ENCODE measurements around the gene RSPH10B2.

Gene RSPH10B2

DNA sequence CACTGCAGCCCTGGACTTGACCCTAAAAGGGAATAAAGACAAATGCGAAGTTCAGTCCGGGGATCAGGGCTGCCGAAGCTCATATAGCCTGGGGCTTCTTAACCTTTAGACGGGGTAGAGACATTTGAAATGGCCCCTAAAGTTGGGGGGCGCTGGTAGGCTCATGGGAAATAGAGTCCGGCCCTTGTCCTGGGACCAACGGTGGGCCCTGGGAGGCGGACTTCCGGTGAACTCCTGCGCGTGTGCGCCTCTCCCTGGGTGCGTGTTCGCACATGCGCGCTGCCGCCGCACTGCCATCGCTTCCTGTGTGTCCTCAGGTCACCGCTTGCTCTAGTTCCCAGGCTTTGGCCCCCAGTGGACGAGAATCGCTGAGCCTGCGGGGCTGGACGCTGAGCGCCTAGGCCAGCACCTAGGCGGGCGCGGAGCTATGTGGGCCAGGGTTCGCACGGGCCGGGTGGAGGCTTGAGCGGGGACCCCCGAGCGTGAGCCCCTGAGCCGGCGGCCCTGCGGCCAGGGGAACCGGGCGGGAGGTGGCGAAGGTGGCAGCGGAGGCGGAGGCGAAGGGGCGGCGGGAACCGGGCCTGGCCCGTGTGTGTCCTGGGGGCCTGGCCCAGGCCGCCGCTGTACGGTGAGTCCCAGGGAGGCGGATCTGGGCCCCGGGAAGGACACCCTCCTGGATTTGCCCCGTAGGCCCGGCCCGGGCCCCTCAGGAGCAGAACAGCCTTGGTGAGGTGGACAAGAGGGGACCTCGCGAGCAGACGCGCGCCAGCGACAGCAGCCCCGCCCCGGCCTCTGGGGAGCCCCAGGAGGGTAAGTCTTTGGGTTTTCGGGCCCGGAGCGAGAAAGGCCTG, 24.2 kb upstream of the RSPH10B2 start:
- peak overlapping the region; percentile 95 for H3K4me3 ChIP-seq (ENCODE audit: low read depth, low read length)
- POLR2A ChIA-PET, result no interaction called here
- H3K27ac ChIP-seq (ENCODE audit: extremely low read depth, low read depth, low read length), result peak overlapping the region; percentile 73
- H3K4me1 ChIP-seq (ENCODE audit: control insufficient read depth, insufficient read depth, low read length), result no peaks in the 10 kb centered on the region
- H3K36me3 ChIP-seq (ENCODE audit: control insufficient read depth in 2 of 2, insufficient read depth in 1 of 2, low read length in 2 of 2), result peaks cover 14 to 17% of the 10 kb centered on the region in 2 experiments; a peak in 2 of 3 replicates
- no peaks in the 10 kb centered on the region for H3K9me3 ChIP-seq (ENCODE audit: control insufficient read depth, insufficient read depth, low read depth, low read length)
- CTCF ChIA-PET, result interaction anchor here (0.6 kb wide), 1 partner anchor 214 kb away, joined by 6 read pairs; no protein-coding TSS in a partner anchor
- TF ChIP-seq ZBTB48 (tag by site-specific recombination; IDR thresholded peaks at IDR 0.05) (peak; percentile 99), SP7 (tag by site-specific recombination; IDR thresholded peaks at IDR 0.05) (0 out of 2 replicates have a peak, but pooled peaks have one; percentile 25), ZFHX2 (tag by site-specific recombination; conservative IDR thresholded peaks at IDR 0.05) (peak; percentile 59), ZBTB20 (tag by site-specific recombination; IDR thresholded peaks at IDR 0.05) (peak; percentile 64; the same call in 1 of the 2 replicates), ZNF677 (tag by site-specific recombination; IDR thresholded peaks at IDR 0.05) (no peak), SCRT2 (tag by site-specific recombination; IDR thresholded peaks at IDR 0.05) (peak; percentile 61; the same call in 1 of the 2 replicates), ZNF837 (tag by site-specific recombination; IDR thresholded peaks at IDR 0.05) (no peak), GLIS2 (tag by site-specific recombination; IDR thresholded peaks at IDR 0.05) (peak; percentile 84), ZSCAN30 (tag by site-specific recombination; IDR thresholded peaks at IDR 0.05) (0 out of 2 replicates have a peak, but pooled peaks have one; percentile 16)
- TF ChIP-seq, protein P1, sequence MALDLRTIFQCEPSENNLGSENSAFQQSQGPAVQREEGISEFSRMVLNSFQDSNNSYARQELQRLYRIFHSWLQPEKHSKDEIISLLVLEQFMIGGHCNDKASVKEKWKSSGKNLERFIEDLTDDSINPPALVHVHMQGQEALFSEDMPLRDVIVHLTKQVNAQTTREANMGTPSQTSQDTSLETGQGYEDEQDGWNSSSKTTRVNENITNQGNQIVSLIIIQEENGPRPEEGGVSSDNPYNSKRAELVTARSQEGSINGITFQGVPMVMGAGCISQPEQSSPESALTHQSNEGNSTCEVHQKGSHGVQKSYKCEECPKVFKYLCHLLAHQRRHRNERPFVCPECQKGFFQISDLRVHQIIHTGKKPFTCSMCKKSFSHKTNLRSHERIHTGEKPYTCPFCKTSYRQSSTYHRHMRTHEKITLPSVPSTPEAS (tag by site-specific recombination; IDR thresholded peaks at IDR 0.05), result no peak
- TF ChIP-seq, protein P2, sequence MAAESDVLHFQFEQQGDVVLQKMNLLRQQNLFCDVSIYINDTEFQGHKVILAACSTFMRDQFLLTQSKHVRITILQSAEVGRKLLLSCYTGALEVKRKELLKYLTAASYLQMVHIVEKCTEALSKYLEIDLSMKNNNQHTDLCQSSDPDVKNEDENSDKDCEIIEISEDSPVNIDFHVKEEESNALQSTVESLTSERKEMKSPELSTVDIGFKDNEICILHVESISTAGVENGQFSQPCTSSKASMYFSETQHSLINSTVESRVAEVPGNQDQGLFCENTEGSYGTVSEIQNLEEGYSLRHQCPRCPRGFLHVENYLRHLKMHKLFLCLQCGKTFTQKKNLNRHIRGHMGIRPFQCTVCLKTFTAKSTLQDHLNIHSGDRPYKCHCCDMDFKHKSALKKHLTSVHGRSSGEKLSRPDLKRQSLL (tag by site-specific recombination; IDR thresholded peaks at IDR 0.05), result peak; percentile 40; the same call in 1 of the 2 replicates
- TF ChIP-seq, protein P3, sequence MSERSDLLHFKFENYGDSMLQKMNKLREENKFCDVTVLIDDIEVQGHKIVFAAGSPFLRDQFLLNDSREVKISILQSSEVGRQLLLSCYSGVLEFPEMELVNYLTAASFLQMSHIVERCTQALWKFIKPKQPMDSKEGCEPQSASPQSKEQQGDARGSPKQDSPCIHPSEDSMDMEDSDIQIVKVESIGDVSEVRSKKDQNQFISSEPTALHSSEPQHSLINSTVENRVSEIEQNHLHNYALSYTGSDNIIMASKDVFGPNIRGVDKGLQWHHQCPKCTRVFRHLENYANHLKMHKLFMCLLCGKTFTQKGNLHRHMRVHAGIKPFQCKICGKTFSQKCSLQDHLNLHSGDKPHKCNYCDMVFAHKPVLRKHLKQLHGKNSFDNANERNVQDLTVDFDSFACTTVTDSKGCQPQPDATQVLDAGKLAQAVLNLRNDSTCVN (tag by site-specific recombination; optimal IDR thresholded peaks at IDR 0.05), result peak; percentile 88
- TF ChIP-seq, protein P4, sequence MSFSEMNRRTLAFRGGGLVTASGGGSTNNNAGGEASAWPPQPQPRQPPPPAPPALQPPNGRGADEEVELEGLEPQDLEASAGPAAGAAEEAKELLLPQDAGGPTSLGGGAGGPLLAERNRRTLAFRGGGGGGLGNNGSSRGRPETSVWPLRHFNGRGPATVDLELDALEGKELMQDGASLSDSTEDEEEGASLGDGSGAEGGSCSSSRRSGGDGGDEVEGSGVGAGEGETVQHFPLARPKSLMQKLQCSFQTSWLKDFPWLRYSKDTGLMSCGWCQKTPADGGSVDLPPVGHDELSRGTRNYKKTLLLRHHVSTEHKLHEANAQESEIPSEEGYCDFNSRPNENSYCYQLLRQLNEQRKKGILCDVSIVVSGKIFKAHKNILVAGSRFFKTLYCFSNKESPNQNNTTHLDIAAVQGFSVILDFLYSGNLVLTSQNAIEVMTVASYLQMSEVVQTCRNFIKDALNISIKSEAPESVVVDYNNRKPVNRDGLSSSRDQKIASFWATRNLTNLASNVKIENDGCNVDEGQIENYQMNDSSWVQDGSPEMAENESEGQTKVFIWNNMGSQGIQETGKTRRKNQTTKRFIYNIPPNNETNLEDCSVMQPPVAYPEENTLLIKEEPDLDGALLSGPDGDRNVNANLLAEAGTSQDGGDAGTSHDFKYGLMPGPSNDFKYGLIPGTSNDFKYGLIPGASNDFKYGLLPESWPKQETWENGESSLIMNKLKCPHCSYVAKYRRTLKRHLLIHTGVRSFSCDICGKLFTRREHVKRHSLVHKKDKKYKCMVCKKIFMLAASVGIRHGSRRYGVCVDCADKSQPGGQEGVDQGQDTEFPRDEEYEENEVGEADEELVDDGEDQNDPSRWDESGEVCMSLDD (tag by site-specific recombination; IDR thresholded peaks at IDR 0.05), result no peak
- TF ChIP-seq, protein P5, sequence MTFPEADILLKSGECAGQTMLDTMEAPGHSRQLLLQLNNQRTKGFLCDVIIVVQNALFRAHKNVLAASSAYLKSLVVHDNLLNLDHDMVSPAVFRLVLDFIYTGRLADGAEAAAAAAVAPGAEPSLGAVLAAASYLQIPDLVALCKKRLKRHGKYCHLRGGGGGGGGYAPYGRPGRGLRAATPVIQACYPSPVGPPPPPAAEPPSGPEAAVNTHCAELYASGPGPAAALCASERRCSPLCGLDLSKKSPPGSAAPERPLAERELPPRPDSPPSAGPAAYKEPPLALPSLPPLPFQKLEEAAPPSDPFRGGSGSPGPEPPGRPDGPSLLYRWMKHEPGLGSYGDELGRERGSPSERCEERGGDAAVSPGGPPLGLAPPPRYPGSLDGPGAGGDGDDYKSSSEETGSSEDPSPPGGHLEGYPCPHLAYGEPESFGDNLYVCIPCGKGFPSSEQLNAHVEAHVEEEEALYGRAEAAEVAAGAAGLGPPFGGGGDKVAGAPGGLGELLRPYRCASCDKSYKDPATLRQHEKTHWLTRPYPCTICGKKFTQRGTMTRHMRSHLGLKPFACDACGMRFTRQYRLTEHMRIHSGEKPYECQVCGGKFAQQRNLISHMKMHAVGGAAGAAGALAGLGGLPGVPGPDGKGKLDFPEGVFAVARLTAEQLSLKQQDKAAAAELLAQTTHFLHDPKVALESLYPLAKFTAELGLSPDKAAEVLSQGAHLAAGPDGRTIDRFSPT (tag by site-specific recombination; IDR thresholded peaks at IDR 0.05), result 0 out of 2 replicates have a peak, but pooled peaks have one; percentile 10
- TF ChIP-seq, protein P6, sequence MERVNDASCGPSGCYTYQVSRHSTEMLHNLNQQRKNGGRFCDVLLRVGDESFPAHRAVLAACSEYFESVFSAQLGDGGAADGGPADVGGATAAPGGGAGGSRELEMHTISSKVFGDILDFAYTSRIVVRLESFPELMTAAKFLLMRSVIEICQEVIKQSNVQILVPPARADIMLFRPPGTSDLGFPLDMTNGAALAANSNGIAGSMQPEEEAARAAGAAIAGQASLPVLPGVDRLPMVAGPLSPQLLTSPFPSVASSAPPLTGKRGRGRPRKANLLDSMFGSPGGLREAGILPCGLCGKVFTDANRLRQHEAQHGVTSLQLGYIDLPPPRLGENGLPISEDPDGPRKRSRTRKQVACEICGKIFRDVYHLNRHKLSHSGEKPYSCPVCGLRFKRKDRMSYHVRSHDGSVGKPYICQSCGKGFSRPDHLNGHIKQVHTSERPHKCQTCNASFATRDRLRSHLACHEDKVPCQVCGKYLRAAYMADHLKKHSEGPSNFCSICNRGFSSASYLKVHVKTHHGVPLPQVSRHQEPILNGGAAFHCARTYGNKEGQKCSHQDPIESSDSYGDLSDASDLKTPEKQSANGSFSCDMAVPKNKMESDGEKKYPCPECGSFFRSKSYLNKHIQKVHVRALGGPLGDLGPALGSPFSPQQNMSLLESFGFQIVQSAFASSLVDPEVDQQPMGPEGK (tag by site-specific recombination; IDR thresholded peaks at IDR 0.05), result peak; percentile 30; the same call in 1 of the 2 replicates
- TF ChIP-seq, protein P7, sequence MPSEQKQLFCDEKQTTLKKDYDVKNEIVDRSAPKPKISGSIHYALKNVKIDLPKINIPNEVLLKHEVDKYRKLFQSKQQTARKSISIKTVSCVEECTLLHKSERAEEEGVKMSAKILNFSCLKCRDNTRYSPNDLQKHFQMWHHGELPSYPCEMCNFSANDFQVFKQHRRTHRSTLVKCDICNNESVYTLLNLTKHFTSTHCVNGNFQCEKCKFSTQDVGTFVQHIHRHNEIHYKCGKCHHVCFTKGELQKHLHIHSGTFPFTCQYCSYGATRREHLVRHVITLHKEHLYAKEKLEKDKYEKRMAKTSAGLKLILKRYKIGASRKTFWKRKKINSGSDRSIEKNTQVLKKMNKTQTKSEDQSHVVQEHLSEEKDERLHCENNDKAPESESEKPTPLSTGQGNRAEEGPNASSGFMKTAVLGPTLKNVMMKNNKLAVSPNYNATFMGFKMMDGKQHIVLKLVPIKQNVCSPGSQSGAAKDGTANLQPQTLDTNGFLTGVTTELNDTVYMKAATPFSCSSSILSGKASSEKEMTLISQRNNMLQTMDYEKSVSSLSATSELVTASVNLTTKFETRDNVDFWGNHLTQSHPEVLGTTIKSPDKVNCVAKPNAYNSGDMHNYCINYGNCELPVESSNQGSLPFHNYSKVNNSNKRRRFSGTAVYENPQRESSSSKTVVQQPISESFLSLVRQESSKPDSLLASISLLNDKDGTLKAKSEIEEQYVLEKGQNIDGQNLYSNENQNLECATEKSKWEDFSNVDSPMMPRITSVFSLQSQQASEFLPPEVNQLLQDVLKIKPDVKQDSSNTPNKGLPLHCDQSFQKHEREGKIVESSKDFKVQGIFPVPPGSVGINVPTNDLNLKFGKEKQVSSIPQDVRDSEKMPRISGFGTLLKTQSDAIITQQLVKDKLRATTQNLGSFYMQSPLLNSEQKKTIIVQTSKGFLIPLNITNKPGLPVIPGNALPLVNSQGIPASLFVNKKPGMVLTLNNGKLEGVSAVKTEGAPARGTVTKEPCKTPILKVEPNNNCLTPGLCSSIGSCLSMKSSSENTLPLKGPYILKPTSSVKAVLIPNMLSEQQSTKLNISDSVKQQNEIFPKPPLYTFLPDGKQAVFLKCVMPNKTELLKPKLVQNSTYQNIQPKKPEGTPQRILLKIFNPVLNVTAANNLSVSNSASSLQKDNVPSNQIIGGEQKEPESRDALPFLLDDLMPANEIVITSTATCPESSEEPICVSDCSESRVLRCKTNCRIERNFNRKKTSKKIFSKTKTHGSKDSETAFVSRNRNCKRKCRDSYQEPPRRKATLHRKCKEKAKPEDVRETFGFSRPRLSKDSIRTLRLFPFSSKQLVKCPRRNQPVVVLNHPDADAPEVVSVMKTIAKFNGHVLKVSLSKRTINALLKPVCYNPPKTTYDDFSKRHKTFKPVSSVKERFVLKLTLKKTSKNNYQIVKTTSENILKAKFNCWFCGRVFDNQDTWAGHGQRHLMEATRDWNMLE (tag by site-specific recombination; conservative IDR thresholded peaks at IDR 0.05; ENCODE audit: low read depth), result peak; percentile 96
- TF ChIP-seq, protein P8, sequence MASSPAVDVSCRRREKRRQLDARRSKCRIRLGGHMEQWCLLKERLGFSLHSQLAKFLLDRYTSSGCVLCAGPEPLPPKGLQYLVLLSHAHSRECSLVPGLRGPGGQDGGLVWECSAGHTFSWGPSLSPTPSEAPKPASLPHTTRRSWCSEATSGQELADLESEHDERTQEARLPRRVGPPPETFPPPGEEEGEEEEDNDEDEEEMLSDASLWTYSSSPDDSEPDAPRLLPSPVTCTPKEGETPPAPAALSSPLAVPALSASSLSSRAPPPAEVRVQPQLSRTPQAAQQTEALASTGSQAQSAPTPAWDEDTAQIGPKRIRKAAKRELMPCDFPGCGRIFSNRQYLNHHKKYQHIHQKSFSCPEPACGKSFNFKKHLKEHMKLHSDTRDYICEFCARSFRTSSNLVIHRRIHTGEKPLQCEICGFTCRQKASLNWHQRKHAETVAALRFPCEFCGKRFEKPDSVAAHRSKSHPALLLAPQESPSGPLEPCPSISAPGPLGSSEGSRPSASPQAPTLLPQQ (tag by site-specific recombination; IDR thresholded peaks at IDR 0.05), result peak; percentile 88

Data from HEK293 (cell line).